ENCODE data around the gene AMOTL2. TPM values are rescaled to one million over a fixed set of nuclear protein-coding genes. Genes with fewer than 3 reads are reported as not detected.

The AMOTL2 gene
- total RNA-seq: 125 and 164 TPM in 2 replicates

DNA sequence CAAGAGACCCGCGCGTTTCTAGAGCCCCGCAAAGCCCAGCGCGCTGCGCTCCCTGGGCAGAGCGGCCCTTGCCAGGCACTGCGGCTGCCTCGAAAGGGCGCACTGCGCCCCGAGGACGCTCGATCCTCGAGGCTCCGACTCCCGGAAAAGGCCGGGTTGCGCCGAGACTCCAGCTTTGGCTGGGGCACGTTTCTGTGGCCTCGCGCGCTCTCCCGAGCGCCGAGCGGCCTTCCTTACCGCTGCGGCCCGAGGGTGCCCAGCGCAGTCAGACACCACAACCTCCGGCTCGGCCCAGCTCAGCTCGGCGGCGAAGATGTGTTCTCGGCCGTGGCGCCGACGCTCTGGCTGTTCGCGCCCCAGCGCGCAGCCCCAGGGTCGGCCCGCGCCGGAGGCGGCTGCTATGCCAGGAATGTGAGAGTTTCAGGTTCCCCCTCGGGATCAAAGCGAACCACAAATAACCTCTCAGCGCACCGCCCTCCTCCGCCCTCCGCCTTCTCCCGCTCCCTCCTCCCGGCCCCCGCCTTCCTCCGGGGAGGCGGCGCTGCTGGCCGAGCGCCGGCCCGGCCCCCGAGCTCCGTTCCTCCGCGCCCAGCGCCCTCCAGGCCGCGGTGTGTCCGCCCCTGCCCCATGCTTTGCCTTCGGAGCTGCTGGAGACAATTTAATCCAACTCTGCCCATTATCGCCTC, at the start of gene AMOTL2:
Gene AMOTL2 (minus strand): TSS at position 343 of the 686 bp plus-strand sequence. CDS start 3,014 bp downstream, outside the sequence.
- peak; percentile 72 for DNase-seq (ENCODE audit: extremely low read depth, low read depth, low spot score)

- DNase-seq (ENCODE audit: extremely low read depth, low read depth, low spot score): no peak
Observed at GRCh38 chr3:134423153-134423552, 48.9 kb upstream of the AMOTL2 start.

GRCh38 chr3:134419960-134420321, 45.7 kb upstream of the AMOTL2 start:
- no peak for DNase-seq (ENCODE audit: extremely low read depth, low read depth, low spot score)

DNA sequence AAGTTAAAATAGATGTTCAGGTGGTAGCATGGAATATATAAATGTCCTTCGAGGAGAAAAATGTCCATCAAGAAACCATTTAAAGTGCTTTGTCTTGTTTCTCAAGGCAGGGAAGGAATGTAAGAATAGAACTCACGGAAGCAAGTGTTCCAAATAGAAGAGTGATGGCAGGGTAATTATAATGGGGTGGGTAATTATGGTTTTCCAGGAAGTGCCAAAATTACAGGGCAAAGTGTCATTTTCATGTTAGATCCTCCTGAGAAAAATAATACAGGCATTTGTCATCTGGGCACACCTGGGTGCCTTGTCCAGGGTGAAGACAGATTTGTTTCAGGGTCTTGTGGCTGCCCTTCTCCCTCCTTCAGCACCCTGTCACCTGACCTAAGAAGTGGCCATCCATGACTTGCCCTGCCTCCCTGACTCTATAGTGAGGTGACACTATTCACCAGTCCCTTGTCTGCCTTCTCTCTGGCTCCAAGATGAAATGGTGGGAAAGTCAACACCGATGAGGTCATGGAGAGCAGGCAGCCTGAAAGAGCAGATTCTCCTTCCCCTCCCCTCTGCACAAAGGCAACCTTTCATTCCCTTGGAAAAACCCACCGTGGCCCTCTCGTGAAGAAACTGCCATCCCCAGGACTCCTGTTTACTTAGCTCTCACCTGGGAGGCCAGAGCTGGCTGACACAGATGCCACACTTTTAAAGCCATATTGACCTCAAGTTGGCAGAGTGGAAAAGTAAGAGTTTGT, 45.1 kb upstream of the AMOTL2 start:
- DNase-seq (ENCODE audit: extremely low read depth, low read depth, low spot score): no peak

GRCh38 chr3:134409041-134409440, 34.8 kb upstream of the AMOTL2 start:
- no peak for DNase-seq (ENCODE audit: extremely low read depth, low read depth, low spot score)

DNA sequence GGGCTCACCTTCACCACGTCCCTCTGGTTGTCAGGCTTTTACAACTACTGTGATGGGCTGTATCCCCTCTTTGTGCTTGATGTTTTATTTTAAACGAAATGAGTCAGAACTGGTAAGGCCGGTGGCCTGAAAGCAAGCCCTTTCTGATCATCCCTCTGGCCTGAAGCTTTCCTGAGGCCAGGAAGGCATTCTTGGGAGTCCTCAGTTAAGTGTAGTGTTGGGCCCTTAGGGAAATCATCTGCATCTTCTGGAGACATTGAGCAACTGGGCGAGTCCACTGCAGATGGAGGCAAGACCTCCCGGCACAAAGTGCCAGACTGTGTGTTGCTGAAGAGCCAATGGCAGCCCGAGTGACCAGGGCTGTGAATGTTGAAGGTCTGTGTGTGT, 33.0 kb upstream of the AMOTL2 start:
- no peak for DNase-seq (ENCODE audit: extremely low read depth, low read depth, low spot score)

- DNase-seq (ENCODE audit: extremely low read depth, low read depth, low spot score): no peak
Observed at GRCh38 chr3:134406331-134407238, 32.3 kb upstream of the AMOTL2 start.

- no peak for DNase-seq (ENCODE audit: extremely low read depth, low read depth, low spot score)
Observed at GRCh38 chr3:134404366-134404885, 30.2 kb upstream of the AMOTL2 start.

- DNase-seq (ENCODE audit: extremely low read depth, low read depth, low spot score): no peak
Observed at GRCh38 chr3:134397755-134398154, 23.5 kb upstream of the AMOTL2 start.

- DNase-seq (ENCODE audit: extremely low read depth, low read depth, low spot score): no peak
Observed at GRCh38 chr3:134395103-134395502, 20.9 kb upstream of the AMOTL2 start.

- no peak for DNase-seq (ENCODE audit: extremely low read depth, low read depth, low spot score)
Observed at GRCh38 chr3:134394380-134394779, 20.1 kb upstream of the AMOTL2 start.

GRCh38 chr3:134393074-134393473, 18.8 kb upstream of the AMOTL2 start:
- no peak for DNase-seq (ENCODE audit: extremely low read depth, low read depth, low spot score)

DNA sequence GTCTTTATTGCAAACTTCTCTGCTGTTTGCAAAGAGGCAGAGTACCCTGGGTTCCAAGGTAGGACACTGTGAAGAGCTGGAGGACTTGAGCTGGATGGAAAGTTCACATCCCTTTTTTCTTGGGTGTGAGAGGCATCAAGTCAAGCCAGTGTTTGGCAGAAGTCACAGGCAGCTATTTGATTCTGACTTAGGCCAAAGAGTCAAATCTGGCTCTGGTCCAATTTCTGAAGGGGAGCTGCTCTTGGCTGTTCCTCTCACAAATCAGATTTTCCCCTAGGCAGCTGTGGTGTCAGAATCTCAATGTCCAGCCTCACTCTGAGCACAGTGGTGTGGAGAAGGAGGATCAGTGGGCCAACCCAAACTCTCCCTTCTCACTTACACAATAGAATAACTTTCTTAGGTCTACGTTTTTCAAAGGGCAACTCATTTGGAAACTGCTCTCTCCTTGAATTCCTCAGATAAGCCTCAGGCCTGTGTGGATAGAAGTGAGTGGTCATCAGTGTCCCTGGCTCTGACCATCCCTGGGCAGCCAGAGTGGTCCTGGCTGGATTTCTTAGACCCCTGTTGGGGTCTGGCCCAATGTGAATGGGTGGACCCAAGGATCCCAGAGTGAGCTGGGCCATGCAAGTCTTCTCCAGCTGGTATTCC, 18.2 kb upstream of the AMOTL2 start:
- DNase-seq (ENCODE audit: extremely low read depth, low read depth, low spot score): no peak

DNA sequence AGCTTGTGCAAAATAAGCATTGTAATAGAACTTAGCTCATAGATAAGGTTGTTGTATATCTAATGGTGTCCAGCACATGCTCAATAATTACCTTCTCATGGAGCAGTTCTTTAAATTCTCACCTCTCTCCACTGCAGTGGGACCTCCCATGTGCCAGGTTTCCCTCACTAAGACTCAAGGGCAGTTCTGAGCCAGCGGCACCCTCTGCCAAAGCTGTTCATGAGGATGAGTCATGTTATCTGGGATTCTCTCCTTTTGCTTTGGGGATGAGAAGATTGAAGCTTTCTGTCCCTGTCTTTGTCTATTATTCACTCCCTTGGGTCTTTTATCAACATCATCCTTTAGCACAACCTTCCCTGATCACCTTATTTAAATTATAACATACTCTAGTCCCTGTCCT, 15.6 kb upstream of the AMOTL2 start:
- DNase-seq (ENCODE audit: extremely low read depth, low read depth, low spot score): no peak

GRCh38 chr3:134388788-134389485, 14.7 kb upstream of the AMOTL2 start:
- no peak for DNase-seq (ENCODE audit: extremely low read depth, low read depth, low spot score)

- no peak for DNase-seq (ENCODE audit: extremely low read depth, low read depth, low spot score)
Observed at GRCh38 chr3:134388292-134388691, 14.0 kb upstream of the AMOTL2 start.

- no peak for DNase-seq (ENCODE audit: extremely low read depth, low read depth, low spot score)
Observed at GRCh38 chr3:134387293-134387692, 13.0 kb upstream of the AMOTL2 start.

DNA sequence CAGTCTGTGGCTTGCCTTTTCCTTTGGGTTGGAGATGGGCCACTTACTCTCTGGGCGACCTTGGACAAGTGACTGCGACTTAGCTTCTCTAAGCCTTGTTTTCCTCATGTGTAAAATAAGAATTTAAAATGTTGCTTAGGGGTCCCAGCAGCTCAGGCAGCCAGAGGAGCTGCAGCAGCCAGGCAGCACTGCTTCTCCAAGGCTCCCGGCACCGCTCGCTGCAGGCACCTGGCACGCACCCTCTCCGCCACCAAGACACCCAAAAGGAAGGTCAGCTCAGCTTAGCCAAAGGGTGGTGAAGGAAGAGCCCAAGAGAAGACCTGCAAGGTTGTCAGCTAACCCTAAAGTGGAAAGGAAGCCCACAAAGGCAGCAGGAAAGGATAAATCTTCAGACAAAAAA, 10.7 kb upstream of the AMOTL2 start:
- DNase-seq (ENCODE audit: extremely low read depth, low read depth, low spot score): no peak

- DNase-seq (ENCODE audit: extremely low read depth, low read depth, low spot score): no peak
Observed at GRCh38 chr3:134381831-134382442, 7.7 kb upstream of the AMOTL2 start.

DNA sequence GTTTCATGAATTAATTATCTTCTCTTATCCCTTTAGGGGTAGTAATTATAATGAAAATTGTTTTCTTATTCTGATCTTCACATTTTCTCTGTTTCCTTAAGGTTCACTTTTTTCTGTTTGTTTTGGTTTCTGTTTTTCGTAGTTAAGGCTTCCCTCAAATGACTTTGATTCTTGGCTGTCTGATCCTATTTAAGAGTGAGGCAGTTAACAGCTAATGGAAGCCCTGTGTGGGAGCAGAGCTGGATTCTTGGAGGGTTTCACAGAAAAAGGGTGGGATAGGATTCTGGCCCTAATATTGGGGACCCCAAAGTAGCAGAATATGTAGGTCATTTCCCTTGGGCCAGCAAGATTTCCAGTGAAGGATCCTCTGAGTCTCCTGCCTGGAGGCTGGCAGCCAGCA, 6.8 kb upstream of the AMOTL2 start:
- no peak for DNase-seq (ENCODE audit: extremely low read depth, low read depth, low spot score)
